ENCODE measurements around the gene HSPB9.

DNA sequence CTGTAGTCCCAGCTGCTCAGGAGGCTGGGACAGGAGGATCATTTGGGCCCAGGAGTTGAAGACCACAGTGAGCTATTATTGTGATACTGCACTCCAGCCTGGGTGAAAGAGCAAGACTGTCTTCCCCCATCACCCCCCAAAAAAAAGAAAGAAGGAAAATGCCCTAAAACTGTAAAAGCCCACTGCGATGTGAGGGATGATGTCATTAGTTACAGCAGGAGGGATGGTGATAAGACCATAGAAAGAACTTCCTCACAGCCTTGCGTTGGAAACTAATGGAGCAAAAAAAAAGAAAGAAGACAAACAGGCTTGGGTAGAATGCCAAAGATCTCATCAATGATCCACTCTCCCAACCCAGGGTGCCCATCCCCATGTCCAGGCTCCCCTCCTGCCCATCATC lies 43.1 kb upstream of the HSPB9 start:
- TF ChIP-seq CTCF (IDR thresholded peaks at IDR 0.05; ENCODE audit: poor library complexity, severe bottlenecking): no peak
- TF ChIP-seq EP300 (conservative IDR thresholded peaks at IDR 0.05; ENCODE audit: poor library complexity, severe bottlenecking): no peak
- no peak for TF ChIP-seq RAD21 (conservative IDR thresholded peaks at IDR 0.05)
- TF ChIP-seq TAF1 (IDR thresholded peaks at IDR 0.05; ENCODE audit: low read depth): no peak
- no peak for TF ChIP-seq EZH2 (IDR thresholded peaks at IDR 0.05; ENCODE audit: borderline replicate concordance, insufficient read depth, low read length, poor library complexity, severe bottlenecking)
- no peak for TF ChIP-seq POLR2AphosphoS5 (IDR thresholded peaks at IDR 0.05)
- TF ChIP-seq REST (IDR thresholded peaks at IDR 0.05; ENCODE audit: borderline replicate concordance): no peak
- no peak for TF ChIP-seq MXI1 (conservative IDR thresholded peaks at IDR 0.05; ENCODE audit: poor library complexity, severe bottlenecking)
- no peak for TF ChIP-seq SMC3 (conservative IDR thresholded peaks at IDR 0.05; ENCODE audit: poor library complexity)

All from neural cell (in vitro differentiated cells).